IPS DF 6.9 (cell line): ENCODE measurements around the gene CIB1.
"Not testable (repeated sequence)": the region's sequence is repeated elsewhere in the genome, so short reads cannot be mapped to it uniquely, and the experiment has no call there.

ENCODE experiments used
- DNase-seq: peaks from one replicate; pipeline ENCODE4 v3.0.0-alpha.2; 2013; ENCODE audit warnings: low read depth, low spot score
- H3K27ac ChIP-seq: one replicate; pipeline ENCODE4 v1.5.1; 2013; ENCODE audit warnings: low read length, control low read depth
- H3K27me3 ChIP-seq: 2 replicates; pipeline ENCODE4 v1.6.1; 2013; ENCODE audit warnings: mild to moderate bottlenecking, low read length; ENCODE audit not compliant: control insufficient read depth, insufficient read depth
- H3K36me3 ChIP-seq: 2 replicates; pipeline ENCODE4 v1.6.1; 2013; ENCODE audit warnings: low read length; ENCODE audit not compliant: control insufficient read depth, insufficient read depth
- H3K4me1 ChIP-seq: 2 replicates; pipeline ENCODE4 v1.6.1; 2013; ENCODE audit warnings: low read length; ENCODE audit not compliant: control insufficient read depth, insufficient read depth
- H3K4me3 ChIP-seq: 2 replicates; pipeline ENCODE4 v1.5.1; 2013; ENCODE audit warnings: mild to moderate bottlenecking, low read length
- H3K9me3 ChIP-seq: 2 replicates; pipeline ENCODE4 v1.6.1; 2013; ENCODE audit warnings: low read length, inconsistent platforms; ENCODE audit not compliant: control insufficient read depth, insufficient read depth
- WGBS: extraction: QIAGEN DNeasy Blood & Tissue Kit; methylation state at CpG from one replicate; pipeline ENCODE4 v1.1.7; 2013; ENCODE audit warnings: mixed read lengths, missing lambda C conversion rate; ENCODE audit not compliant: insufficient read length, insufficient coverage; 5-methylcytosine and 5-hydroxymethylcytosine counted together

The CIB1 gene

GRCh38 chr15:90233387-90234095 lies at the start of gene CIB1:
CIB1 (minus strand) TSS chr15:90233941; CDS start chr15:90233885, 56 bp downstream.
- Histone ChIP-seq H3K4me1 (no peaks in the 10 kb centered on the region), H3K27me3 (no peaks in the 10 kb centered on the region), H3K9me3 (no peaks in the 10 kb centered on the region), H3K27ac (no peak within 1 kb of the TSS), H3K4me3 (peak within 1 kb of the TSS; percentile 78; the same call in 1 of the 2 replicates), H3K36me3 (peaks cover 8% of the 10 kb centered on the region; the same call in 1 of the 2 replicates)
- no CpG with 5 or more reads among the region's 63 CpGs for WGBS
- no peak for DNase-seq

DNA sequence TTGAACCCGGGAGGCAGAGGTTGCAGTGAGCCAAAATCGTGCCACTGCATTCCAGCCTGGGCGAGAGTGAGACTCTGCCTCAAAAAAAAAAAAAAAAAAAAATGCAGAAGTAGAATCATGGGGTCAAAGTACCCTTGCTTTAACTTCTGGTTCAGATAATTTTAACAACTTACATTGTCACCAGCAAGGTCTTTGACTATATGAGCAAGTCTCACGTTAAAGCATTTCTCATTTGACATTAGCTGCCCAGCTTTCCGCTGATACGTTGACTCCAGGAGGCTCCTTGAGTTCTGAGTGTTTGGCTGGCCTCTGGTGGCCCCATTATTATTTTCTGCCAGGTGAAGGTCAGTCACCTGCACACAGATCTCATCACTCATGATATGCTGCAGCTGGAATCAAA lies 47.9 kb upstream of the CIB1 start:
- no CpG with 5 or more reads among the region's 6 CpGs for WGBS
- DNase-seq, H3K27ac ChIP-seq, H3K4me1 ChIP-seq, H3K4me3 ChIP-seq, H3K9me3 ChIP-seq, H3K27me3 ChIP-seq, H3K36me3 ChIP-seq: not testable (repeated sequence)

- not testable (repeated sequence) for DNase-seq, H3K9me3 ChIP-seq, H3K27ac ChIP-seq, H3K36me3 ChIP-seq, H3K4me3 ChIP-seq, H3K4me1 ChIP-seq, H3K27me3 ChIP-seq
- no CpG with 5 or more reads among the region's 5 CpGs for WGBS
Measured at GRCh38 chr15:90280743-90281142, 47.0 kb upstream of the CIB1 start.

DNA sequence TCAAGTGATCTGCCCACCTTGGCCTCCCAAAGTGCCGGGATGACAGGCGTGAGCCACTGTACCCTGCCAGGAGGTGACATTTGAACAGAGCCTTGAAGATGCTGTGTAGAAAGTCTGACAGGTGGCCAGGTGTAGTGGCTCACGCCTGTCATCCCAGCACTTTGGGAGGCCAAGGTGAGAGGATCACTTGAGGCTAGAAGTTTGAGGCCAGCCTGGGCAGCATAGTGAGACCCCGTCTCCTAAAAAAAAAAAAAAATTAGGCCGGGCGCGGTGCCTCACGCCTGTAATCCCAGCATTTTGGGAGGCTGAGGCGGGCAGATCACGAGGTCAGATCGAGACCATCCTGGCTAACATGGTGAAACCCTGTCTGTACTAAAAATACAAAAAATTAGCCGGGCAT lies 44.7 kb upstream of the CIB1 start:
- H3K27ac ChIP-seq, H3K36me3 ChIP-seq, H3K4me1 ChIP-seq, DNase-seq, H3K4me3 ChIP-seq, H3K27me3 ChIP-seq, H3K9me3 ChIP-seq: not testable (repeated sequence)
- WGBS = no CpG with 5 or more reads among the region's 12 CpGs

DNA sequence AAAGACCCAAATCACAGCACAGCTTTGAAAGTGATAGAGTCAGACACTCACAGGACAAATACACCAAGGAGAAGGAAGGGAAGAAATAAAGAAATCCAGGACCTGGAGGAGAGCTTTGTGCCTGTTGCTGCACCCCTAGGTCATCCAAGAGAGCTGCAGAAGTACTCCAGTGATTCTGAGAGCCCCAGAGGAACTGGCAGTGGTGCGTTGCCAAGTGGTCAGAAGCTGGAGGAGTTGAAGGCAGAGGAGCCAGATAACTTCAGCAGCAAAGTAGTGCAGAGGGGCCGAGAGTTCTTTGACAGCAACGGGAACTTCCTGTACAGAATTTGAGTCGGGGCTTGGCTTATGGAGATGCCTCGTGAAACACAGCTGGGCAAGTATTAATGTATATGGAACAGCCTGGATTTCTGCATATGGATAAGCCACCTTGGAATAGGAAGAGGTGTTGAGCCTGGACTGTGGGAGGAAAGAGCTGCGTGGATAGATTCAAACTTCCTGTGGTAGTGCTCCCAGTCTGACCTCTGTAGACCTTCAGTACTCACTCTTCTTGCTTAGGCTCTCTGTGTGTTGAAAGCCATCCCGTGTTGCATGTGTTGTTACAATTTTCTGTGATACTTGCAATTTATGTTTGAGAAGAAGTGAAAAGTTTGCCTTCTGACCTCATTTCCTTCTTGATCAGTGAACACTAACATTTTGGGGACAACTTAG lies 37.9 kb upstream of the CIB1 start:
- no peak for DNase-seq
- Histone ChIP-seq H3K4me1 (no peaks in the 10 kb centered on the region), H3K27ac (no peak overlapping the region), H3K9me3 (no peaks in the 10 kb centered on the region), H3K27me3 (no peaks in the 10 kb centered on the region), H3K4me3 (no peak overlapping the region), H3K36me3 (peaks cover 11% of the 10 kb centered on the region; the same call in 1 of the 2 replicates)
- WGBS = no CpG with 5 or more reads among the region's 7 CpGs

- Histone ChIP-seq H3K36me3 (peaks cover 11% of the 10 kb centered on the region; the same call in 1 of the 2 replicates), H3K27ac (no peak overlapping the region), H3K27me3 (no peaks in the 10 kb centered on the region), H3K4me1 (no peaks in the 10 kb centered on the region), H3K4me3 (no peak overlapping the region), H3K9me3 (no peaks in the 10 kb centered on the region)
- no peak for DNase-seq
- WGBS = no CpG with 5 or more reads among the region's 10 CpGs
Measured at GRCh38 chr15:90270502-90271150, 36.9 kb upstream of the CIB1 start.

- no CpG with 5 or more reads among the region's 1 CpG for WGBS
Measured at GRCh38 chr15:90268415-90268814, 34.7 kb upstream of the CIB1 start.

DNA sequence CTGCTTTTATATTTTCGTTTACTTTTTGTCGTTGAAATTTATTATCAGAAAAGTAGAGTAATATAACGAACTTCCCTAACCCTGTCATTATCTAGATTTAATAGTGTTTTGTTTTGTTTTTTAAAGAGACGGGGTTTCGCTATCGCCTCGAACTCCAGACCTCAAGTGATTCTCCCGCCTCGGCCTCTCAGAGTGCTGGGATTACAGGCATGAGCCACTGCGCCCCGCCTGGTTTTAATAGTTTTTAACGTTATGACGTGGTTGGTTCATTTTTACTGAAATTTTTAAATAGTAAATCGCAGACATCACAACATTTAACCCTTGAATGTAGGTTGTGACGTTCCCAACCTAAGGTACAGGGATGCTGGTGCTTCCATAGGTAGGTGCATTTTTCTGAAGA lies 32.7 kb upstream of the CIB1 start:
- no peak for DNase-seq
- H3K4me1 ChIP-seq = no peaks in the 10 kb centered on the region
- no peak overlapping the region for H3K27ac ChIP-seq

More at GRCh38 chr15:90268415-90268814, 34.7 kb upstream of the CIB1 start:
- H3K27me3 ChIP-seq = no peaks in the 10 kb centered on the region
- H3K4me3 ChIP-seq = no peak overlapping the region
- peaks cover 11% of the 10 kb centered on the region; the same call in 1 of the 2 replicates for H3K36me3 ChIP-seq
- no peaks in the 10 kb centered on the region for H3K9me3 ChIP-seq
- H3K27ac ChIP-seq = no peak overlapping the region
- DNase-seq = no peak
- H3K4me1 ChIP-seq = no peaks in the 10 kb centered on the region

GRCh38 chr15:90266061-90266431 lies 32.3 kb upstream of the CIB1 start:
- DNase-seq = no peak
- 0 out of 2 replicates have a peak, but pooled peaks cover 7% of the 10 kb centered on the region for H3K36me3 ChIP-seq

More for the DNA sequence above, 32.7 kb upstream of the CIB1 start:
- Histone ChIP-seq H3K36me3 (peaks cover 9% of the 10 kb centered on the region; the same call in 1 of the 2 replicates), H3K9me3 (no peaks in the 10 kb centered on the region), H3K27me3 (no peaks in the 10 kb centered on the region), H3K4me3 (peak overlapping the region; percentile 91; the same call in 1 of the 2 replicates)
- WGBS = no CpG with 5 or more reads among the region's 15 CpGs

DNA sequence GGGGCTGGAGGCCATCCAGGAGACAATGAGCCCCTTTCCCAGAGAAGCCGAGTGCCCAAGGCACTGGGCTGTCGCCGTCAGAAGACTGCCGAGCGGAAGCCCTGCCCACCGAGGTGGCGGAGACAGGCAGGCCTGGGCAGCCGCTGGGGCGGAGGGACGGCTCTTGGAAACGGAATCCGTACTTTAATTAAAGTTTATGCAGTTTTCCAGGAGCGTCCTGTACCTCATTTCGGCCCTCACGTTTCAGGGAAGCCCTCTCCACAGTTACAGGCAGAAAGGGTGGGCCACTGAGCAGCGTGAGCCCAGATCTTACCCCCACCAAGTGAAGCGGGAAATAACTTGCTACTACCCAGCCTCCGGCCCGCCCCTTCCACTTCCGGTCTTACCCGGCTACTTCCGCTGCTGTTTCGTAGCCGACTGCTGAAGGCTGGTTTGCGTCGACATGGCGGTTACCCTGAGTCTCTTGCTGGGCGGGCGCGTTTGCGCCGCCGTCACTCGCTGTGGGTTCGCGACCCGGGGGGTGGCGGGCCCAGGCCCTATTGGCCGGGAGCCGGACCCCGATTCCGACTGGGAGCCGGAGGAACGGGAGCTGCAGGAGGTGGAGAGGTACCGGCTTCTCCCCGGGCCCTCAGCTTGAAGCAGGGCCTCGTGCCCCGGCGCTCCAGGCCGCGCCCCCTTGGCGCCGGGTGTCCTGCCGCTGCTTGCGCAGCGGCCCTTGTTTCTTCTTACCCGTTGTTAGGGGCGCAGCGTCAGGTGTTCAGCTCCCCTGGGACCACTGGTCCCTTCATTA lies 31.7 kb upstream of the CIB1 start, which contains the start of gene NGRN:
Gene NGRN, plus strand, starts transcription at position 402 of the 790 bp plus-strand sequence. Its CDS starts 41 bp downstream, at position 443.
- 0 out of 2 replicates have a peak, but pooled peaks cover 1% of the 10 kb centered on the region for H3K36me3 ChIP-seq
- H3K9me3 ChIP-seq = no peaks in the 10 kb centered on the region
- no peaks in the 10 kb centered on the region for H3K27me3 ChIP-seq
- no peak for DNase-seq
- H3K4me3 ChIP-seq = peak within 1 kb of the TSS; percentile 91
- no peaks in the 10 kb centered on the region for H3K4me1 ChIP-seq
- H3K27ac ChIP-seq = no peak within 1 kb of the TSS
- WGBS = no CpG with 5 or more reads among the region's 59 CpGs

More at GRCh38 chr15:90266061-90266431, 32.3 kb upstream of the CIB1 start:
- no CpG with 5 or more reads among the region's 16 CpGs for WGBS
- H3K4me1 ChIP-seq = no peaks in the 10 kb centered on the region
- no peaks in the 10 kb centered on the region for H3K27me3 ChIP-seq
- H3K9me3 ChIP-seq = no peaks in the 10 kb centered on the region
- H3K27ac ChIP-seq = no peak overlapping the region
- peak overlapping the region; percentile 91 for H3K4me3 ChIP-seq
